H9 (cell line): ENCODE data around the gene MYO5B. TPM values are rescaled to one million over a fixed set of nuclear protein-coding genes. Genes with fewer than 3 reads are reported as not detected.

Experiments used
- DNase-seq: peaks from one replicate; pipeline ENCODE4 v3.0.0-alpha.2; 2017
- H2AFZ ChIP-seq: one replicate; pipeline ENCODE4 v1.6.1; 2013; ENCODE audit warnings: mild to moderate bottlenecking, low read length, control low read depth, moderate library complexity
- H2AK5ac ChIP-seq: 2 replicates; pipeline ENCODE4 v1.6.1; 2013; ENCODE audit warnings: low read length, control low read depth, mixed read lengths; ENCODE audit not compliant: insufficient read length
- H2BK120ac ChIP-seq: one replicate; pipeline ENCODE4 v1.6.1; 2013; ENCODE audit warnings: low read depth, mild to moderate bottlenecking, low read length, control low read depth, inconsistent platforms; ENCODE audit not compliant: poor library complexity, severe bottlenecking
- H2BK12ac ChIP-seq: 2 replicates; pipeline ENCODE4 v1.6.1; 2013; ENCODE audit warnings: low read length, control low read depth, mixed read lengths, low read depth; ENCODE audit not compliant: insufficient read length
- H2BK15ac ChIP-seq: 2 replicates; pipeline ENCODE4 v1.6.1; 2013; ENCODE audit warnings: low read depth, low read length, control low read depth
- H2BK20ac ChIP-seq: one replicate; pipeline ENCODE4 v1.6.1; 2013; ENCODE audit warnings: low read depth, mild to moderate bottlenecking, low read length, control low read depth, inconsistent platforms; ENCODE audit not compliant: poor library complexity, severe bottlenecking
- H2BK5ac ChIP-seq: 2 replicates; pipeline ENCODE4 v1.6.1; 2013; ENCODE audit warnings: low read length, control low read depth, mixed read lengths; ENCODE audit not compliant: insufficient read length
- H3K14ac ChIP-seq: 2 replicates; pipeline ENCODE4 v1.6.1; 2013; ENCODE audit warnings: low read length, control low read depth; ENCODE audit not compliant: insufficient read depth
- H3K18ac ChIP-seq: 2 replicates; pipeline ENCODE4 v1.6.1; 2013; ENCODE audit warnings: low read depth, mild to moderate bottlenecking, mixed read lengths, low read length, control low read depth; ENCODE audit not compliant: insufficient read length
- H3K23ac ChIP-seq: 2 replicates; pipeline ENCODE4 v1.6.1; 2013; ENCODE audit warnings: low read length, control low read depth, mixed read lengths, low read depth; ENCODE audit not compliant: insufficient read length
- H3K23me2 ChIP-seq: 2 replicates; pipeline ENCODE4 v1.6.1; 2013; ENCODE audit warnings: low read depth, mild to moderate bottlenecking, mixed read lengths, low read length, control low read depth; ENCODE audit not compliant: insufficient read length, poor library complexity, severe bottlenecking
- H3K27ac ChIP-seq: 2 replicates; pipeline ENCODE4 v1.5.1; 2013; ENCODE audit warnings: low read length, control low read depth, mixed read lengths, low read depth; ENCODE audit not compliant: insufficient read length
- H3K27me3 ChIP-seq: 2 replicates; pipeline ENCODE4 v1.6.1; 2013; ENCODE audit warnings: low read length, control low read depth, inconsistent platforms; ENCODE audit not compliant: insufficient read depth
- H3K4ac ChIP-seq: 2 replicates; pipeline ENCODE4 v1.6.1; 2013; ENCODE audit warnings: low read depth, mild to moderate bottlenecking, control low read depth, inconsistent platforms, low read length, moderate library complexity
- H3K4me1 ChIP-seq: 2 replicates; pipeline ENCODE4 v1.6.1; 2013; ENCODE audit warnings: low read length, control low read depth, inconsistent platforms; ENCODE audit not compliant: insufficient read depth
- H3K4me2 ChIP-seq: 2 replicates; pipeline ENCODE4 v1.6.1; 2013; ENCODE audit warnings: low read length, control low read depth, mixed read lengths; ENCODE audit not compliant: insufficient read length, insufficient read depth
- H3K56ac ChIP-seq: 2 replicates; pipeline ENCODE4 v1.6.1; 2013; ENCODE audit warnings: low read depth, mild to moderate bottlenecking, mixed read lengths, low read length, control low read depth; ENCODE audit not compliant: insufficient read length
- H3K79me1 ChIP-seq: 2 replicates; pipeline ENCODE4 v1.6.1; 2013; ENCODE audit warnings: low read depth, mild to moderate bottlenecking, moderate library complexity, low read length, control low read depth, inconsistent platforms; ENCODE audit not compliant: insufficient read depth, poor library complexity, severe bottlenecking
- H3K79me2 ChIP-seq: 2 replicates; pipeline ENCODE4 v1.6.1; 2013; ENCODE audit warnings: low read length, control low read depth, inconsistent platforms; ENCODE audit not compliant: insufficient read depth
- H3K9ac ChIP-seq: 2 replicates; pipeline ENCODE4 v1.6.1; 2013; ENCODE audit warnings: low read length, control low read depth, mixed read lengths; ENCODE audit not compliant: insufficient read length; ENCODE audit errors: extremely low read depth
- H3K9me3 ChIP-seq: one replicate; pipeline ENCODE4 v1.6.1; 2013; ENCODE audit warnings: low read depth, low read length, inconsistent platforms; ENCODE audit not compliant: control insufficient read depth
- H3T11ph ChIP-seq: one replicate; pipeline ENCODE4 v1.6.1; 2013; ENCODE audit warnings: mild to moderate bottlenecking, low read length, control low read depth, inconsistent platforms
- H4K20me1 ChIP-seq: one replicate; pipeline ENCODE4 v1.6.1; 2013; ENCODE audit not compliant: control insufficient read depth, insufficient read length, insufficient read depth
- H4K5ac ChIP-seq: 2 replicates; pipeline ENCODE4 v1.6.1; 2013; ENCODE audit warnings: low read depth, mild to moderate bottlenecking, mixed read lengths, low read length, control low read depth; ENCODE audit not compliant: insufficient read length
- H4K8ac ChIP-seq: replicated peaks from 2 replicates; pipeline ENCODE4 v1.6.1; 2013; ENCODE audit warnings: low read length, control low read depth, mixed read lengths, low read depth; ENCODE audit not compliant: insufficient read length
- H4K91ac ChIP-seq: 2 replicates; pipeline ENCODE4 v1.6.1; 2013; ENCODE audit warnings: low read depth, mild to moderate bottlenecking, moderate library complexity, mixed read lengths, low read length, control low read depth; ENCODE audit not compliant: insufficient read length
- H3K27ac Mint-ChIP-seq, 3 experiments: 2 replicates in 2 of 3; 3 replicates in 1 of 3; pipeline ENCODE4 v1.8.0; 2020 to 2021; ENCODE audit warnings: mixed read lengths in 3 of 3, mild to moderate bottlenecking in 1 of 3, moderate library complexity in 1 of 3
- H3K27me3 Mint-ChIP-seq: 2 replicates; pipeline ENCODE4 v1.8.0; 2021; ENCODE audit warnings: low read depth, mild to moderate bottlenecking, moderate library complexity, mixed read lengths
- H3K36me3 Mint-ChIP-seq, 3 experiments: 2 replicates in 2 of 3; 3 replicates in 1 of 3; pipeline ENCODE4 v1.8.0; 2020 to 2021; ENCODE audit warnings: low read depth in 3 of 3, mixed read lengths in 3 of 3; ENCODE audit not compliant: insufficient read depth in 1 of 3
- H3K4me1 Mint-ChIP-seq, 2 experiments: 2 replicates each; pipeline ENCODE4 v1.8.0; 2020; ENCODE audit warnings: mixed read lengths in 2 of 2
- H3K4me3 Mint-ChIP-seq, 2 experiments: 2 replicates in 1 of 2; 3 replicates in 1 of 2; pipeline ENCODE4 v1.8.0; 2020 to 2021; ENCODE audit warnings: mild to moderate bottlenecking in 2 of 2, mixed read lengths in 2 of 2, moderate library complexity in 1 of 2
- H3K9me3 Mint-ChIP-seq, 2 experiments: 2 replicates in 1 of 2; 3 replicates in 1 of 2; pipeline ENCODE4 v1.8.0; 2020; ENCODE audit warnings: mild to moderate bottlenecking in 2 of 2, mixed read lengths in 2 of 2, moderate library complexity in 1 of 2
- CTCF ChIP-seq: fragments of 200-600 bp; sonication (generic); conservative IDR thresholded peaks from 3 replicates; pipeline ENCODE4 v1.8.0; 2021; ENCODE audit warnings: antibody characterized with exemption, mild to moderate bottlenecking
- WGBS: extraction: QIAGEN DNeasy Blood & Tissue Kit; methylation state at CpG from one replicate; pipeline ENCODE4 v1.1.7; 2013; ENCODE audit warnings: missing lambda C conversion rate, low lambda C conversion rate, mixed read lengths; ENCODE audit not compliant: insufficient read length; ENCODE audit errors: extremely low coverage; 5-methylcytosine and 5-hydroxymethylcytosine counted together
- total RNA-seq: library from RNA; stranded (reverse); gene quantifications from 2 replicates; pipeline ENCODE4 v1.2.1, GENCODE V29; 2021

Gene MYO5B
- total RNA-seq, 1 experiment from 2014 or later = 9.3 TPM

GRCh38 chr18:50111398-50111797 lies 83.5 kb downstream of the MYO5B start:
- H2AK5ac ChIP-seq = no peak overlapping the region
- H3K79me1 ChIP-seq = no peaks in the 10 kb centered on the region
- no peak overlapping the region for H4K91ac ChIP-seq
- no peak overlapping the region for H3K14ac ChIP-seq
- no peaks in the 10 kb centered on the region for H4K20me1 ChIP-seq
- no peaks in the 10 kb centered on the region for H3K4me1 ChIP-seq
- no peak overlapping the region for H3K27ac Mint-ChIP-seq
- H2AFZ ChIP-seq = no peak overlapping the region
- no CpG with 5 or more reads among the region's 1 CpG for WGBS
- no peak overlapping the region for H4K5ac ChIP-seq
- H3K79me2 ChIP-seq = no peaks in the 10 kb centered on the region
- no peak overlapping the region for H3K27ac ChIP-seq
- DNase-seq = no peak
- no peak overlapping the region for H2BK15ac ChIP-seq
- no peak overlapping the region for H4K8ac ChIP-seq
- no peak overlapping the region for H3K23ac ChIP-seq
- no peak overlapping the region for H3K9ac ChIP-seq
- no peak overlapping the region for H3K4me2 ChIP-seq
- no peak overlapping the region for H3K4ac ChIP-seq
- no peak overlapping the region for H3K4me3 Mint-ChIP-seq
- H2BK20ac ChIP-seq = no peak overlapping the region
- no peaks in the 10 kb centered on the region for H3K23me2 ChIP-seq
- no peak; the same call in 2 of the 3 replicates for TF ChIP-seq CTCF
- no peaks in the 10 kb centered on the region for H3K36me3 Mint-ChIP-seq
- no peaks in the 10 kb centered on the region for H3K27me3 ChIP-seq
- no peaks in the 10 kb centered on the region for H3K27me3 Mint-ChIP-seq
- H2BK12ac ChIP-seq = no peak overlapping the region
- H3K9me3 ChIP-seq = no peaks in the 10 kb centered on the region
- H2BK120ac ChIP-seq = no peak overlapping the region
- H3K4me1 Mint-ChIP-seq = peaks cover 6 to 17% of the 10 kb centered on the region in 2 experiments
- no peak overlapping the region for H3K18ac ChIP-seq
- no peak overlapping the region for H3T11ph ChIP-seq
- no peak overlapping the region for H3K56ac ChIP-seq
- no peak overlapping the region for H2BK5ac ChIP-seq
- H3K9me3 Mint-ChIP-seq = no peaks in the 10 kb centered on the region
